GM10847 (cell line): Measurements from ENCODE around the gene DPM2.

ENCODE experiments used
- POLR2A ChIP-seq: IDR thresholded peaks from 2 replicates; pipeline ENCODE4 v1.6.1; 2011; ENCODE audit not compliant: insufficient read length; ENCODE audit errors: extremely low read depth

Gene DPM2

DNA sequence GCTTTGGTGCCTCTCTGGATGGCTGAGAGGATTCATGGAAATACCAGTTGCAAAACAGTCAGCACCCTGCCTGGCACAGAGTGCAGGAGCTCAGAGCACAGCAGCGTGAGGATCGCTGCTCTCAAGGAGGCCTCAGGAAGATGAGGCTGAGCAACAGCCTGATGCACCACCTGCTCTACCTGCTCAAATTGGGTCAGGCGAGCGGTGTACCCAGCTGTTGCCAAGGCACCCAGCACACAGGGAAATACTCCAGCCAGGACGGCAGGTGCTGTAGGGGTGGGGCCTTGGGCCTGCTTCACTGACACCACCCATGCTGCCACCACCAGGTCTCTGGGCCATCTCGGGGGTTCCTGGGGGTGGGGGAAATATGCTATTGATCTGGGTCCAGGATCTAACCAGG lies 38.8 kb upstream of the DPM2 start:
- no peak for TF ChIP-seq POLR2A

DNA sequence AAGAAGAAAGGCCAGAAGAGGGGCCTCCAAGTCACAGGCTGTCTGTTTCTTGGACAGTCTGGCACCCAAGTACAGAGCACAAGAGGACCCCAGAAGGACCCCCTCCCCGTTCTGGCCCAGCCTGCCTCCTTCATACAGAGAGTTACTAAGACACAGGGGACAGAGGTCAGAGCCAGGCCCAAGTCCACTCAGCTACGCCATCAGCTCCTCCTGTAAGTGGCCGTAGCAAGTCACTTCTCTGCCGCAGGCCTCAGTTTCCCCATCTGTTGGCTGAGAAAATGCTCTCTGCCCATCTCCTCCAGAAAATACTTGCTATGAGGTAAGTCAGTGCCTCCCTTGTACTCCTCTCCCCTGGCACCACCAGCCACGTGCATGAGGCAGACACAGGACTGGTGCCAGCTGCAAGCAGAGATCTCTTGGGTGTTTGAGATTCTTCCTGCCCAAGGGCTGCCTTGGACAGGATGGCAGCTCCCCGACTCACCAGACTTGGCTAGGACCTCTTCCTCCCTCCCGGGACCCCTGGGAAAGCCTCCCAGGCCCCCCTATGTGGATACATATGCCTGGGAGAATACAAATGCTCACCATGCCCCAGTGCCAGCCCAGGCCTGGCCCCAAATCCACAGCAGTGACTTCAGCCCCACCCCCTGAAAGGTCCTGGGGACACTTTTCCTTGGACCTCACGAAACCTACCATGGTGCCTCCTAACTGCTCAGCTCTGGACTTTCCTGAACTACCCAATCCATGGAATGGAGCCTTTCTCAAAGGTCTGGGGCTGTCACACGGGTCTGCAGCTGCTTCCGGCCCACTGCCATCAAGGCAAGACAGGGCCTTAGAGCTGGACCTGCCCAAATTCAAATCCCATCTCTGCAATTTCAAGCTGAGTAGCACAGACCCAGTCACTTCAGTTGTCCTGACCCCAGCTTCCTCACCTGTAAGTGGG lies 38.0 kb upstream of the DPM2 start:
- no peak for TF ChIP-seq POLR2A

GRCh38 chr9:127974769-127975261 lies 37.2 kb upstream of the DPM2 start:
- no peak for TF ChIP-seq POLR2A

GRCh38 chr9:127974001-127974768 lies 36.5 kb upstream of the DPM2 start:
- TF ChIP-seq POLR2A: no peak

DNA sequence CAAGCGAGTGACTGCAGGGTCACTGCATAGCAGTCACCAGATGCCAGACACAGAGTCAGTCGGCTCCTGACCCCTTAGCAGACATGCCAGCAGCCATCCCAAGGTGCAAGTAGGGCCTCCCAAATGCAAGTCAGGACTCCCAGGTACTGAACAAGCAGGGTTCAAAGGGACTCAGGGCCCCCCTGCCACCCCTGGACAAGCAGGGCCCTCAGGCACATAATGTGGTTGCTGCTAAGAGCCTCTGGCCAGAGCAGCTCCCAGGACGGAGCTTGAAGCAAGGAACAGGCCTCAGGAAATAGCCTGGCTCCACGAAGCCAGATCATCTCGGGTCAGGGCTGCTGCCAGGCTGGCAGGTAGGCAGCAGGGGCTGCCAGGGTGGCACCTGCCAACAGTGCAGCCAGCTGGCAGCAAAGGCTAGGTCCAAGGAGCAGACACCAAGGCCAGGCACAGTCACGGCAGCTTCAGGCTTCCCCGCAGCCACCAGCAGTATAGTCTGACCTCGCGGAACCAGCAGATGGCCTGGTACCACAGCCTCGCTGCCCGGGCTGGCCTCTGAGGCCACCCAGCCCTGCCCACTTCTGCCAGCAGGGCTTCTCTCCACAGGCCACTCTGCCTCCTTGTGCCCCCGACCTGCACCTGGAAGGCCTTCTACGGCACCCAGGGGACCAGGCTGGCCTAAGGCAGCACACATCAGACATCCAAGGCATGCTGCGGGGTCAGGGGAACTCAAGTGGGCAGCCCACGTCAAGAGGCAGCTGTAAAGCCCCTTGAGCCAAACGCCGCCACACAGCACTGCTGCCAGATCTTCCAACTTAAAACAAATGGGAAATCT lies 35.7 kb upstream of the DPM2 start:
- no peak for TF ChIP-seq POLR2A

DNA sequence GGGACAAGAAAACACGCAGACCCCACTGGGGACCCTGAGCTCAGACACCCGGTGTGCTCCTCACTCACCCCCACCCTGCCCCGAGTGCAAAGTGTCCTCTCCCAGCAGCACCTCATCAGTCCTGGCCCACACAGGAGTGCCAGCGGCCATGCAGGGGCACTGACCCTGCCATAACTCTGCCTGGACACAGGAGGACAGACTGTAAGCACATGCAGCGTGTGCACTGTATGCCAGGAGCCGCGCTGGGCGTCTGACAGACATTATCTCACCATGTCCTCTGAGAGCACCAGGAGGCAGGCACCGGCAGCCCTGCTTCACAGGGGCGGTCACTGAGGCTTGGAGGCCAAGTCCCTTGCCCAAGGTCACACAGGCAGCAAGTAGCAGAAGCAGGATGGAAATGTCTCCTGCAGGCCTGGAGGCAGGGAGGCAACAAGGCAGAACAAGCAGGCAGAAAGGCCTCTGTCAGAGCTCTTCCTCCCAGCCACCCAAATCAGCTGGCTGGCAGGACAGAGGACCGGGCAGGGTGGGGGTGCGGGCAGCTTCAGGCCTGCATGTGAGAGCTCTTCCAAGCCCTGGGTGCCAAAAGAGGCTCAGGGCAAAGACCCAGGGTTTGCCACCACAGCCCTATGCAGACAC lies 34.7 kb upstream of the DPM2 start:
- no peak for TF ChIP-seq POLR2A

GRCh38 chr9:127971357-127972235 lies 33.9 kb upstream of the DPM2 start:
- TF ChIP-seq POLR2A: no peak

GRCh38 chr9:127970401-127971313 lies 33.0 kb upstream of the DPM2 start:
- TF ChIP-seq POLR2A: no peak

DNA sequence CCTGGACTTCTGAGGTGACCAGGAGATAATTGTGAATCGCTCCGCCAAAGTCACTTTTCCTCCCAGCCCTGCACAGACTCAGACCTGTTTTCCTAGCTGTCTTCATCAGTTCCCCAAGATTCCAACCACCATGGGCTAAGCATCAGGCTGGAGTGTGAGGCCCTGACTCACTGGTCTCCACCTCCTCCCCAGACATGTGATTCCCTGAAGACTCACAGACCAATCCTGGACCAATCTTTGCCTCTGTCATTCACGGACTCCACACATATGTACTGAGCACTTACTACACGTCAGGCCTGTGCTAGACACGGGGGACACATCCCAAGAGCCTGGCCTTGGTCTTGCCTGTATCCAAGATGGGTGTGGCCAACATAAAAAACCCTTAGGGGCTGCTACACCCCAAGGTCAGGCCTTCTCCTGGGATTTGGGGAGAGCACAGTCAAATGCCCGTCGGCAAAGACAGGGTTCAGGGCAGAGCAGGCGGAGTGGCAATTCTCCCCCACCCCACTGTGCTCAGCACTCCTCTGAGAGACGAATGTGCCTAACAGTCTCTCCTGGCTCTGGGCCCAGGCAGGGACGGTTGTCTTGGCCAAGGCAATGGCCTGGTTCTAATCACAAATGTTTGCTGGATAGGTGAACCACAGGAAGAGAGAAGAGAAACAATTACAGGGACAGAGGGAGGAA lies 31.2 kb upstream of the DPM2 start:
- no peak for TF ChIP-seq POLR2A

GRCh38 chr9:127968042-127968441 lies 30.4 kb upstream of the DPM2 start:
- no peak for TF ChIP-seq POLR2A

DNA sequence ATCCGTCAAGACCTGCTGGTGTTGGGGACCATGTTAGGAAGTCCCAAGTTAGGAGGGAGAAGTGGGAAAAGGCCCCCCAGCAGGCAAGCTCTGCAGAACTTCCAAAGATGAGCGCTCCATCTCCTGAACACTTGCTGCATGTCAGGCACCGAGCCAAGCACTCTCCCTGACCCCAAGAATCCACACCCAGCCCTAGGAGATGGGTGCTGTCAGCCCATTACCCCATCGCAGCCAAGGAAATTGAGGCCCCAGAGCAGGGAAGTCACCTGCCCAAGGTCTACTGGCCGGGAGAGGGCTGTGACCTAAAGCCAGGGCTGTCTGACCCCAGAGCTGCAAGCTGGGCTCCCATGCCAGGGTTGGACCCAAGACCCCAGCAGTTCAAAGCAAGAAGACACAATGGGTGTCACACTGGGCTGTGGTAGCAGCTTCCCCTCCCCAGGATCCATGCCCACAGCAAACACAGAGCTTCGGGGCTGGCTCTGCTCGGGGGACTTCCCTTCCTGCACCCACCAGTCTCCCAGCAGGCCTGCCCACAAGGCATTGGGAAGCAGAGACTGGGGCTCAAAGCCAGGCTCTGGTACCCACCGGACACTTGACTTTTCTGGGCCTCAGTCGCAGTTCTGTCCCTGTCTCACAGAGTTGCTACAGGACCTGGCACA lies 29.6 kb upstream of the DPM2 start:
- TF ChIP-seq POLR2A: no peak
